Measurements from ENCODE around the gene FAM20C. TPM values are rescaled to one million over a fixed set of nuclear protein-coding genes. Genes with fewer than 3 reads are reported as not detected.
A peak's percentile ranks its signal among the peaks of the same experiment; 100 is the strongest.

Gene FAM20C
- total RNA-seq, 4 donors from 2014 or later, result 41.9 to 87.5 (median 73.6) TPM

DNA sequence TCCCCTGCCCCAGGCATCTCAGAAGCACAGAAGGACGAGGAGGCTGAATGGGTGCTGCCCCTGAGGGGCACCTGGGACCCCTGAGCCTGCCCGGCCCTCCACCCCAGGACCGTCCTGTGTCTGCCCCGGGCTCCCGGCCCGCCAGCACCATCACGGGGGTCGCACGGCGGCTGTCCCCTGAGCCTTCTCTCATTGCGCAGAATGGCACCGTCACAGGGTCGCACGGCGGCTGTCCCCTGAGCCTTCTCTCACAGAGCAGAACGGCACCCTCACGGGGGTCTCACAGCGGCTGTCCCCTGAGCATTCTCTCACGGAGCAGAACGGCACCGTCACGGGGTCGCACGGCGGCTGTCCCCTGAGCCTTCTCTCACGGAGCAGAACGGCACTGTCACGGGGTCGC, 31.5 kb downstream of the FAM20C start:
- Histone ChIP-seq H3K27me3 (no peaks in the 10 kb centered on the region), H3K27ac (peak overlapping the region in 1 of 4 donors; percentile 43), H3K4me3 (no peak overlapping the region), H3K9me3 (no peaks in the 10 kb centered on the region), H3K4me1 (peaks cover 2 to 66% (median 40%) of the 10 kb centered on the region in 3 donors), H3K36me3 (peaks cover 0 to 19% of the 10 kb centered on the region in 2 donors)
- no CpG with 5 or more reads among the region's 29 CpGs for WGBS, 2 donors (ENCODE audit: low coverage in 1 of 2)
- TF ChIP-seq EP300 (IDR thresholded peaks at IDR 0.05) (no peak), POLR2AphosphoS5 (IDR thresholded peaks at IDR 0.05) (no peak), POLR2A (IDR thresholded peaks at IDR 0.05) (no peak)
- TF ChIP-seq, protein P1, sequence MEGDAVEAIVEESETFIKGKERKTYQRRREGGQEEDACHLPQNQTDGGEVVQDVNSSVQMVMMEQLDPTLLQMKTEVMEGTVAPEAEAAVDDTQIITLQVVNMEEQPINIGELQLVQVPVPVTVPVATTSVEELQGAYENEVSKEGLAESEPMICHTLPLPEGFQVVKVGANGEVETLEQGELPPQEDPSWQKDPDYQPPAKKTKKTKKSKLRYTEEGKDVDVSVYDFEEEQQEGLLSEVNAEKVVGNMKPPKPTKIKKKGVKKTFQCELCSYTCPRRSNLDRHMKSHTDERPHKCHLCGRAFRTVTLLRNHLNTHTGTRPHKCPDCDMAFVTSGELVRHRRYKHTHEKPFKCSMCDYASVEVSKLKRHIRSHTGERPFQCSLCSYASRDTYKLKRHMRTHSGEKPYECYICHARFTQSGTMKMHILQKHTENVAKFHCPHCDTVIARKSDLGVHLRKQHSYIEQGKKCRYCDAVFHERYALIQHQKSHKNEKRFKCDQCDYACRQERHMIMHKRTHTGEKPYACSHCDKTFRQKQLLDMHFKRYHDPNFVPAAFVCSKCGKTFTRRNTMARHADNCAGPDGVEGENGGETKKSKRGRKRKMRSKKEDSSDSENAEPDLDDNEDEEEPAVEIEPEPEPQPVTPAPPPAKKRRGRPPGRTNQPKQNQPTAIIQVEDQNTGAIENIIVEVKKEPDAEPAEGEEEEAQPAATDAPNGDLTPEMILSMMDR (IDR thresholded peaks at IDR 0.05), result no peak
- ATAC-seq, result no peak

DNA sequence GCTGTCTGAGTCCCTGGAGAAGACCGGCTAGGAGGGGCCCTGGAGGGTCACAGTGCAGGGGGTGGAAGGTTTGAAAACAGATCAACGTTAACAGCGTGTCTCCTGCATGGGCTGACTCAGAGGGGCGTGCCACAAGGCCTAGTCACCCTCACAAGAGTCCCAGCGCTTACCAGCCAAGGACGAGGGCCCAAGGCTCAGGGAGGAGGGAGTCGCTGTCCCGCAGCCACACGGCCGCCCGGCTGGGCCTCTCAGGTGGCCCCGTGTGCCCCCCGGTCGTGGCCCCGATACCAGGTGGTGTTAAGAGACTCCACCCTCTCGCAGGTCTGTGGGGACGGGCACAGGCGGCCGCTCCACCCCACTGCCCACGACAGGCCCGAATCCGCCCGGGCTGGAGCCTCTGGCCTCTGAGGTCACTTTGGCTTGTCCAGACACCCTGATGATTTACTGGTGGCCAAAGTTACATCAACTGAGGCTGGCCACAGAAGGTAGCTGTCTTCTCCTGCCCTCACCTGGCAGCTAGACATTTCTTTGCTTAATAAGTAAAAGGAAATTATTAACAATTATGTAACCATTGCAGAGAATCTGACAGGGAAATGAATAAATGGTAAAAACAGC, 34.0 kb downstream of the FAM20C start:
- TF ChIP-seq, protein P1 (IDR thresholded peaks at IDR 0.05), result no peak
- TF ChIP-seq POLR2A (IDR thresholded peaks at IDR 0.05) (no peak), POLR2AphosphoS5 (IDR thresholded peaks at IDR 0.05) (peak; percentile 68), EP300 (IDR thresholded peaks at IDR 0.05) (no peak)
- WGBS, 2 donors (ENCODE audit: low coverage in 1 of 2), result no CpG with 5 or more reads among the region's 23 CpGs
- no peak for ATAC-seq
- Histone ChIP-seq H3K9me3 (no peaks in the 10 kb centered on the region), H3K4me1 (peaks cover 0 to 71% (median 40%) of the 10 kb centered on the region in 3 donors), H3K27ac (peak overlapping the region in 3 of 4 donors; percentile 79 to 95 (median 88)), H3K36me3 (peaks cover 0 to 12% of the 10 kb centered on the region in 2 donors), H3K27me3 (no peaks in the 10 kb centered on the region), H3K4me3 (no peak overlapping the region)

DNA sequence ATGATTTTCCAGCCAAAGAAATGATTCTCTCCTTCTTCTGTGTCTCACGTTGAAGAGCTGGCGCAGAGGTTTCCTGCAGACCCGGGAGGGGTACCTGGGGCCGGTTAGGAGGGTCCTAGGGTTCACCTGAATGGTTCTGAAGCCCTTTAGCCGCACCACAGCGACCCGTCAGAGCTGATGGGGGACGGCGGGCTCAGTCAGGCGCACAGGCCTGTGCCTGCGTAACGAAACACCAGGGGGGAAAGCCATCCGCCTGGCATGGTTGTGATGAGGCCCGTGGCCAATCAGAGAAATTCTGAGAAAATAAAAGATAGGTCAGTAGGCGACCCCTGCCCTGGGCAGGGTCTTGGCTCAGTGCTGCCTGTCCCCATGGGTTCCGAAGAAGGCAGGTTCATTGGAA, 35.6 kb downstream of the FAM20C start:
- Histone ChIP-seq H3K27me3 (no peaks in the 10 kb centered on the region), H3K9me3 (no peaks in the 10 kb centered on the region), H3K27ac (peak overlapping the region; percentile 69 to 95 (median 84)), H3K4me3 (no peak overlapping the region), H3K36me3 (peaks cover 0 to 12% of the 10 kb centered on the region in 2 donors), H3K4me1 (peaks cover 0 to 75% (median 50%) of the 10 kb centered on the region in 3 donors)
- 87% methylated on average over 13 of the region's 16 CpGs; no CpG with 5 or more reads in 1 of the 2 donors for WGBS, 2 donors (ENCODE audit: low coverage in 1 of 2)
- ATAC-seq, result no peak
- TF ChIP-seq POLR2AphosphoS5 (IDR thresholded peaks at IDR 0.05), result no peak
- no peak for TF ChIP-seq POLR2A (IDR thresholded peaks at IDR 0.05)
- no peak for TF ChIP-seq EP300 (IDR thresholded peaks at IDR 0.05)
- TF ChIP-seq, protein P1 (IDR thresholded peaks at IDR 0.05), result no peak

DNA sequence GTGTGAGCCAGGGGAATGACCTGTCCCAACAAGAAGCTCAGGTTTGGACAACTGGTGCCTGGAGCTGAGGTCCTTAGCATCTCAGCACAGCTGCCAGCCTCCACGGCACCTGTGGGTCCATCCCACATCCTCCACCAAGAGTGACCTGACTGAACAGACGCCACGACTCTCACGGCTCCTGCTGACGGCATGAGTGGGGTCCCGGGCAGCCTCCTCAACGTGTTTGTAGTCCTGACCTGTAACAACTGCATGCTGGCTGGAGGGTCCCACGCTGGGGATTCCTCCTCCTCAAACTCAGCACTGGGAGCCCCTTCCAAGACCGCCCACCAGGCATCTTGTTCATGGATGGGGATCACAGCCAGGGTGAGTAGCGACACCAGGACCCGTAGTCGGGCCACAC, 36.2 kb downstream of the FAM20C start:
- ATAC-seq, result no peak
- 60% methylated on average over 2 of the region's 12 CpGs; no CpG with 5 or more reads in 1 of the 2 donors for WGBS, 2 donors (ENCODE audit: low coverage in 1 of 2)
- H3K9me3 ChIP-seq, result no peaks in the 10 kb centered on the region
- peak overlapping the region; percentile 69 to 95 (median 84) for H3K27ac ChIP-seq
- H3K36me3 ChIP-seq, result peaks cover 0 to 7% of the 10 kb centered on the region in 2 donors
- H3K27me3 ChIP-seq, result no peaks in the 10 kb centered on the region
- H3K4me3 ChIP-seq, result no peak overlapping the region
- peaks cover 3 to 79% (median 57%) of the 10 kb centered on the region in 3 donors for H3K4me1 ChIP-seq
- no peak for TF ChIP-seq POLR2AphosphoS5 (IDR thresholded peaks at IDR 0.05)
- TF ChIP-seq, protein P1 (IDR thresholded peaks at IDR 0.05), result no peak
- TF ChIP-seq POLR2A (IDR thresholded peaks at IDR 0.05), result no peak
- TF ChIP-seq EP300 (IDR thresholded peaks at IDR 0.05), result no peak

Data from gastroesophageal sphincter (tissue), 4 donors.